ENCODE results near the gene EML3.
A peak's percentile ranks its signal among the peaks of the same experiment; 100 is the strongest.
"Not testable (repeated sequence)": the region's sequence is repeated elsewhere in the genome, so short reads cannot be mapped to it uniquely, and the experiment has no call there.

The EML3 gene

GRCh38 chr11:62612366-62613290 is at the start of gene EML3, which contains the start of gene ROM1:
TSS of gene EML3 (minus strand) at chr11:62612775. CDS start at chr11:62612457, 318 bp downstream.
TSS of gene ROM1 (plus strand) at chr11:62613257. CDS start at chr11:62613282, 25 bp downstream.
- DNase-seq (ENCODE audit: low read depth), result peak; percentile 77

GRCh38 chr11:62656796-62657429 is 44.3 kb upstream of the EML3 start:
- no peak for DNase-seq (ENCODE audit: low read depth)

DNA sequence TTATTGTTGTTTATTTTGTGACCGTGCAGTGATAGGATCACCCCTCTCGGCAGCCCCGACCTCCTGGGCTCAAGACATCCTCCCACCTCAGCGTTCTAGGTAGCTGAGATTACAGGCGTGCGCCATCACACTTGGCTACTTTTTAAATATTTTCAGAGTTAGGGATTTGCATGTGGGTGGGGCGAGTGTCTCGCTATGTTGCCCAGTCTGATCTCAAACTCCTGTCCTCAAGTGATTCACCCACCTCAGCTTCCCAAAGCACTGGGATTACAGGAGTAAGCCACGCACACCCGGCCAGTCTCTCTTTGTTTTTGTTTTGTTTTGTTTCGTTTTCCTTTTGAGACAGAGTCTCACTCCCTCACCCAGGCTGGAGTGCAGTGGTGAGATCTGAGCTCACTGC is 41.7 kb upstream of the EML3 start:
- DNase-seq (ENCODE audit: low read depth), result no peak

DNA sequence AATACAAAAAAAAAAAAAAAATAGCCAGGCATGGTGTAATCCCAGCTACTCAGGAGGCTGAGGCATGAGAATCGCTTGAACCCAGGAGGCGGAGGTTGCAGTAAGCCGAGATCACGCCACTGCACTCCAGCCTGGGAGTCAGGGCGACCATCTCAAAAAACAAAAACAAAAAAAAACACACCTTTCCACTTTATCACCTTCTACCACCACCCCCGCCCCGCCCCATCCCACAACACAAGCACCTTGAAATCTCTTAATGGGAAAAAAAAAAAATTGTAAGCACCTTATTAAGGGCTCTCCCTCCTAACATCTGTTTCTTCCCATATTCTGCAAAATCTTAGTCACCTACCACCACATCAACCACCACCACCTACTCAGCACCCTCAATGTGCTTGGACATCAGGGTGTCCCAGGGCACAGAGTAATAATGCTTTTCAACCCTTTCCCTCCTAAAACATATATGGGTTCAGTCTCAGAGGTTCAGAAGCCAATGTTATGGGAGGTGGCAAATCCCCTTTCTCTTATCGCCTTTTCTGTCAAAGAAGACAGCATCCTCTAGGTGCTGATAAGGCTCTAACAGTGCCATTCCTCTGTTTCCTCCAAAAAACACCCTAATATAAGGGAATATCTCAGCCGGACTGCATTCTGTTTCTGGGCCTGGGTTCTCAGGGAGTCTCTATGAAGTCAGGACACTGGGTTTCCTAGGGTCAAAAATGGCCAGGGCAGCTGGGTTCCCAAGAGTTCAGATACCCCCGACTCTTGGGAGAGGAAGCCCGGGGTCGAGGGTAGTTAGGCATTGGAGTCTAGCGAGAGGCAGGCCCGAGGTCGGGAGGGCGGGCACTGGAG is 39.8 kb upstream of the EML3 start:
- no peak for DNase-seq (ENCODE audit: low read depth)

GRCh38 chr11:62650283-62650682 is 37.7 kb upstream of the EML3 start:
- not testable (repeated sequence) for DNase-seq (ENCODE audit: low read depth)

DNA sequence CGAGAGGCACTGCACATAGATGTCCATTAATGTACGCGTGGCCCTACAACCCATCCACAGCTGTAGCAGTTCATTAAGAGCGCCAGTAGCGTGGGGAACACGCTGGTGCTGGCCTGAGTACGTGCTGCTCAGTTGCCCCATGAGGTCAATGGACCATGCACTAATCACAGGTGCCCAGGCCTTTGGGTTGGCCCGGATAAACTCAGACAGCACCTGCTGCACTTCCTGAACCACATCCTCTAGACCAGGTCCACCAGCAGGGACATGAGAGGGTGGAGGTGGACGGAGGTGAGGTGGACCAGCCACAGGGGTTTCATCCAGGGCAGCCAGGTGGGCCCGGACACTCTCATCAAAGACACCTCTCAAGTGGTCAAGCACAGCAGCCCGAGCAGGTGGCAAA is 36.9 kb upstream of the EML3 start:
- DNase-seq (ENCODE audit: low read depth), result no peak

DNA sequence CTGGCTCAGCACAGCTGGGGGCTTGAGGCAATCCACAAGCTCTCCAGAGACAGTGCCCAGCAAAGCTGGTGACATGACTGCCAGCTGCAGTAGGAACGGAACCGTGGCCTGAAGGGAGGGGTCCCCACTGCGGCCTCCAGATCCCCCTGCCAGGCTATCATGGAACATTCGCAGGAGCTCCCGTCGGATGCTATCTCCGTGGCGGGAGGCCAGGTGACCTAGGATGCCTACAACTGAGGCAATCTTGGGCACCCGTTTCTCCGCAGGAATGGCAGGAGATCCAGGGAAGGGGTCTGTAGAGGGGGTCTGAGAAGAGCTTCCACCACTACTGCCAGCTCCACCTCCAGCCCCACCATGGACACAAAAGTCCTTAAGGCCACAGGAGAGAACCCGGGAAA is 36.4 kb upstream of the EML3 start:
- DNase-seq (ENCODE audit: low read depth), result no peak

DNA sequence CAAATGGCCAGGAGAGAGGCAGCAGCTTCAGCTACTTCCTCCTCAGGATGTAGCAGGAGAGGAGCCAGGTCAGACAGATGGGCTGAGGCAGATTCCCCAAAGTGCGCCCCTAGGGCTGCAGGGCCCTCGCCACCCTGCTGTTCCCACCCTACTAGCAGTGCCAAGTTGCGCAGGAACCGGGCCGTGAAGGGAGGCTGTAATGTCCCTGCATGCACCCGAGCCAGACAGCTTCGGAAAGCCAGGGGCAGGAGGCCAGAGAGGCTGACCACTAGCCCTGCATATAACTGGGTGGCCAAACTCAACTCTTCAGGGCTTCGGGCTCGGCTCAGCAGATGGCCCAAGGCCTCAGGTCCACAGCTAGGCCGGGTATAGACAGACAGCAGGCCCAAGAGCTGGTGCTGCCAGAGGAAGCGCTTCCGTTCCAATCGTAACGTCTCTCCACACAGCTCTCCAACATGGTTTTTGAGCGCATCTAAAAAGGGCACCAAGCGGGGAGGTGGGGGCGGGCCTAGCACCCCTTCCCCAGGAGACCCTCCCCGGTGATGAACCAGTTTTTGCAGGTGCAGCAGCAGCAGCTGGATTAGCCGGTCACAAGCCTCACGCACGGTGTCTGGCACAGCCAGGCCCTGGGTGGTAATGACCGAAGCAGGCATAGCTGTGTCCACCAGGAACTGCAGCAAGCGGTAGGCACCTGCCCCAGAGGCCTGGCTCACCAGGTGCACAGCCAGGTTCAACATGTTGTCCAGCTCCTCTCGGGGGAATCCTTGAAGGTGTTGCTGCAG is 35.8 kb upstream of the EML3 start:
- DNase-seq (ENCODE audit: low read depth), result no peak

DNA sequence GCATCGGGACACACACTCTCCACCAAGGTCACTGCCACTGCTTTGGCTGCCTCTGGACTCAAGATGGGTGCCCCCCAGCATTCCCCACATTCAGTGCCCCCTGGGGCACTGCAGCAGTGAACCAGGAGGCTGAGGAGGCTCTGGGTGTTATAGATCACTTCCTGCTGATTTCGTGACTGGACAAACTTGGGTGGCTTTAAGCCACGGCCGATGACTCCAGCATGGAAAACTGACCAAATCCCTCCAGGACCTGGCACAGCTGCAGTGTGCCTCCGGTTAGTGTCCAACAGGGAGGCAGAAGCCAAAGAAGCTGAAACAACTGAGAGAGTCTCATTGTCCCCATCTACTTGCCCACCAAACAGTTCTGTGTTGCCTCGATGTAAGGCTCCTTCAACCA is 35.0 kb upstream of the EML3 start:
- no peak for DNase-seq (ENCODE audit: low read depth)

DNA sequence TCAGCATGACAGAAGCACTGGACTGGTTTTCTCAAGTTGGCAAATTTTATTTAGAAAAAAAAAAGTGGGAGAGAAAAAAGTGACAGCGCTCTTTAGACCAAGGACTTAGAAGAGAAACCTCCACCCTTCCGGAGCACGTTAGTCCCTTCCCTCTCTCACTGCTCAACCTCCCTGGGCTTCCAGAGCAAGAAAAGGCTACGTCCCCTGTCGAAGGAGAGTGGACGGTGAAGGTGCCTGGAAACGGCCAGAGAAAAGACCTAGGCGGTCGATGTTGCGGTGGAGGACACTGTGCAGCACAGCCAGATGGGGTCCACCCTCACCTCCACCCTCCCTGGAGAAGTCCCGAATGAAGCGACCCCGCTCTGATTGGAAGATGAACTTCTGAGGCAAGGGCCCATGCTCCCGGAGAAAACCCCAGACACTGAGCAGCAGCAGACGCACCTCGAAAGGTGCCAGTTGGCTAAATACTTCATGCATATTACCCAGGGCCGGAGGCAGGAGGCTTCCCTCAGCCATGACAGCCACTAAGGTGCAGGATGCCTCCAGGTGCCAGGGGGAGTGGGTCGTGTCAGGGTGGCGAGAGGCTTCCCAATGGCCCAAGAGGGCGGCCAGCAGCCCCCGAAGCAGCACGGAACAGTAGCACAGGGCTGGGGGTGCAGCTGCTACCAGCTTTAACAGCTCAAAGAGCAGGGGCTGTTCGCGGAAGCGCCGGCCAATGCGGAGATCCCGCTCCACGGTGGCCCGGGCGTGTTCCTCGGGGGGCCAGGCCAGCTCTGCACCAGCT is 34.4 kb upstream of the EML3 start:
- no peak for DNase-seq (ENCODE audit: low read depth)

DNA sequence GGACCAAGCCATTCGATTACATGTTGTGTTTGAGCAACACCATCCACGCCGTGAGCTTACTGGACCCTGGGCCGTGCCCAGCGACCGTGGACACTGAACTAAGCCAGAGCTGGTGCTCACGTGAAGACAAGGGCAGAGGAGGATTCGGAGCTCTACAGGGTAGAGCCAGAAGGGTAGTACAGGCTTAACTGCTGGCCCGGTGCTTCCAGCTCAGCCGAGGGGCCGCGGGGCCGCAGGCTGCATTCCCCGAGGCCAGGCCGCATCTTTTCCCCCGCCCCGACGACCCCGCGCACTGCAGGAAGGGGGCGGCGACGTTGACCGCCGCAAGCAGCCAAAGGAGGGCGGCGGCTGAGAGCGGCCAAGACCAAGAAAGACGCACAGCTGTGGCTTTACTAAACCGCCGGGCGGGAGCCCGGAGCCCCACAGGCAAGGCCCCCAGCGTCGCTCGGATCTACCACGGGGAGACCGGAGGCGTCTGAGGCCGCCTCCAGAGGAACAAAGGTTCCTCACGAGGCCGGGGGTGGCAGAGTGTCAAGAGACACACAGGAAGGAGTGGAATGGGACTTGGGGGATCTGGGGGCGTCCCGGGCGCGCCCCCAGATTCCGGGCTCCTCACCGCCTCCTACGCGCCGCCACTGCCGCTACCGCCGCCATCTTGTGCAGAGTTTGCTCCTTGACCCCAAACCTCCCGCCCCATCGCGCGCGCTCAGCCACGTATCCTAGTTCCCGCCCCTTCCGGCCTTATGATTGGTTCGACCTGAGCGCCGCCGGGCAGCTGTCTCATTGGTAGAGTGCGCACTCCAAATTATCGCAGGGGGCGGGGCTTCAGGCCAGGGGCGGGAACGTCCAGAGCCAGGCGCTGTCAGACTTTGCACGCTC is 33.6 kb upstream of the EML3 start, which contains the start of gene GANAB:
GANAB (minus strand) TSS at position 668 of the 879 bp plus-strand sequence; CDS start at position 654, 14 bp downstream.
- peak; percentile 98 for DNase-seq (ENCODE audit: low read depth)

DNA sequence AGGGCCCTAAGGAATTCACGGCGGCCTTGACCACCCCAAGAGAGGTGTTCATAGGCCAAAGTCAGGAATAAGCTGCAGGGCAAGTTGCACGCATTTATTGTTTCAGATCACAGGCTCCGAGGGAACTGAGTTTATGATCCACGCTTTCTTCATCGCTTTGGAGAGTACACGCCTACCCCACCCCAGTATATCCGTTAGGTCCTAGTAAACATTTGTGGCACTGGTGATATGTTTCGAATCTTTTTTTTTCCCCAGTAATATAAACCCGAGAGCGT is 33.0 kb upstream of the EML3 start:
- DNase-seq (ENCODE audit: low read depth), result no peak

DNA sequence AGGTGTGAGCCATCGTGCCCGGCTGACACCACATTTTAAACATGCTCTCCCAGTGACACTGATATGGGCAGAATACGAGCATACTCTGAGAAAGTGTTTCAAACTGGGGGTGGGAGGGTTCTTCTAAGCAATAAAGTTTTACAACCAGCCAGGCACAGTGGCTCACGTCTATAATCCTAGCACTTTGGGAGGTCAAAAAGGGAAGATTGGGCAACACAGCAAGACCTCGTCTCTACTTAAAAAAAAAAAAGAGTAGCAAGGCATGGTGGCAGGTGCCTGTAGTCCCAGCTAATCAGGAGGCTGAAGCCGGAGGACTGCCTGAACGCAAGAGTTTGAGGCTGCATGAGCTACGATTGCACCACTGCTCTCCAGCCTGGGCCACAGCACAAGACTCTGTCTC is 31.6 kb upstream of the EML3 start:
- no peak for DNase-seq (ENCODE audit: low read depth)

DNA sequence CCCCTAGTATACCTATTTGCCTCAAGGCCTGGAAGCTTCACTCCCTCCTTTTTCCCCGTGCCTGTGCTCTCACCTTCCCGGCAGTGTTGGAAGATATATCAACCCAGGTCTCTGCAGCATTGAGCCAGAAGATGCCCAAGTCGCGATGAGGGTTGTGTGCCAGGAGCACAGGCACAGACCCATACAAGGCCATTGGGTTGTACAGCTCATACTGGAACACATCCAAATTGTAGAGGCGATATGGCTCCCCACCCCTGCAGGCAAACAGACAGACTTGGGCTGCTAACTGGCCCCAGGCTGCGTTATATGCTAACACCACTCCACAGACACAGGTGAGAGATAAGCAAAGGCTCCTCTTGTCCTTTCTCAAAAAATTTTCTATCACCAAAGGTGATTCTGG is 19.9 kb upstream of the EML3 start:
- DNase-seq (ENCODE audit: low read depth), result no peak

- no peak for DNase-seq (ENCODE audit: low read depth)
These were observed 15.1 kb upstream of the EML3 start for GRCh38 chr11:62627713-62628112.

- no peak for DNase-seq (ENCODE audit: low read depth)
These were observed 10.0 kb upstream of the EML3 start for GRCh38 chr11:62622476-62623089.

GRCh38 chr11:62621567-62622470 is 9.2 kb upstream of the EML3 start, which contains the start of gene B3GAT3:
TSS of gene B3GAT3 (minus strand) at chr11:62621986. CDS start at chr11:62621947, 39 bp downstream.
- DNase-seq (ENCODE audit: low read depth), result peak; percentile 96

DNA sequence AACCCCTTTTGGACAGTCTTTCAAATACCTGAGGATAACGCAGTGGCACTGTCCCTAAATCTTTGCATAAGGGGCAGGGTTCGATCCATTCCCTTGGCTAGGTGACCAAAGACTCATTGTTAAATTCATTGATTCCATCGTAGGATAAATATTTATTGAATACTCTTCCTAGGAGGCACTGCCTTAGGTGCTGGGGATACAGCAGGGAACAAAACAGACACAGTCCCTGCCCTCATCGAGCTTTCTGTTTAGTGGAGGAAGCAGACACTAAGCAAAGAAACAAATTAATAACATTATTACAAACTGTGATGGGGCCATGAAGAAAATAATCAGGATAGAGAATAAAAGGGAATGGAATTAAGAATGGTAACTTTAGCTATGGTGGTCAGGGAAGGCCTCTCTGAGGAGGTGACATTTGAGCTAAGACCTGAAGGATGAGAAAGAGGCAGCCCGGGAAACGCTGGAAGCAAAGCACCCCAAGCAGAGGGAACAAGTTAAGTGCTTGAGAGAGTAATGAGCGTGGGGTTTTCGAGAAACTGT is 8.5 kb upstream of the EML3 start:
- no peak for DNase-seq (ENCODE audit: low read depth)

Data from stromal cell of bone marrow (primary cell).